ENCODE data around the gene SLC35F3. TPM values are rescaled to one million over a fixed set of nuclear protein-coding genes. Genes with fewer than 3 reads are reported as not detected.

Gene SLC35F3
- polyA plus RNA-seq, 1 donor (not counting 4 experiments of a cell fraction or from before 2014, with no cell fraction given): 13.8 TPM

DNA sequence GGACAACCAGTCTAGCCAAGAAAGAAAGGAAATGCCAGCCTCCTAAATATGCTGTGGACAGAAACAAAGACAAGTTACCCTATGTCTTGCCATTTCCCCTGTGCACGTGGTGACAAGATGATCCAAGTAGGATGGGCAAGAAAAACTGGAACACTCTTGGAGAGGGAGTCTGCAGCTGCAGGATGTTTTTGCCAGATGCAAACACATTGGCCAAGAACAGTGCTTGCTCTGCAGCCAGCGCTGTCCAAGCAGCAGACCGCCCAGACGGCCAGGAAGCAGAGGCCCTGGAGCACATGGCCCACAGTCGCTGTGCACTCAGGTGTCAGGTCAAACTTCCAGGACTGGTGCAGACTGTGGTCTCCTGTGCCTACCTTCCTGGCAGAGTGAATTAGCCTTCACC is 189.3 kb downstream of the SLC35F3 start:
- H3K36me3 ChIP-seq (ENCODE audit: control insufficient read depth in 2 of 2, extremely low read depth in 1 of 2, insufficient read depth in 2 of 2, low read length in 2 of 2): no peaks in the 10 kb centered on the region
- no peaks in the 10 kb centered on the region for H3K4me1 ChIP-seq (ENCODE audit: control insufficient read depth, extremely low read depth, insufficient read depth, low read length)
- H3K9ac ChIP-seq (ENCODE audit: control insufficient read depth, extremely low read depth, insufficient read depth, low read length): no peak overlapping the region
- no peak for TF ChIP-seq EZH2 (IDR thresholded peaks at IDR 0.05; ENCODE audit: low read length)
- TF ChIP-seq, protein P1, sequence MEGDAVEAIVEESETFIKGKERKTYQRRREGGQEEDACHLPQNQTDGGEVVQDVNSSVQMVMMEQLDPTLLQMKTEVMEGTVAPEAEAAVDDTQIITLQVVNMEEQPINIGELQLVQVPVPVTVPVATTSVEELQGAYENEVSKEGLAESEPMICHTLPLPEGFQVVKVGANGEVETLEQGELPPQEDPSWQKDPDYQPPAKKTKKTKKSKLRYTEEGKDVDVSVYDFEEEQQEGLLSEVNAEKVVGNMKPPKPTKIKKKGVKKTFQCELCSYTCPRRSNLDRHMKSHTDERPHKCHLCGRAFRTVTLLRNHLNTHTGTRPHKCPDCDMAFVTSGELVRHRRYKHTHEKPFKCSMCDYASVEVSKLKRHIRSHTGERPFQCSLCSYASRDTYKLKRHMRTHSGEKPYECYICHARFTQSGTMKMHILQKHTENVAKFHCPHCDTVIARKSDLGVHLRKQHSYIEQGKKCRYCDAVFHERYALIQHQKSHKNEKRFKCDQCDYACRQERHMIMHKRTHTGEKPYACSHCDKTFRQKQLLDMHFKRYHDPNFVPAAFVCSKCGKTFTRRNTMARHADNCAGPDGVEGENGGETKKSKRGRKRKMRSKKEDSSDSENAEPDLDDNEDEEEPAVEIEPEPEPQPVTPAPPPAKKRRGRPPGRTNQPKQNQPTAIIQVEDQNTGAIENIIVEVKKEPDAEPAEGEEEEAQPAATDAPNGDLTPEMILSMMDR (optimal IDR thresholded peaks at IDR 0.05 in 1 of 3, IDR thresholded peaks at IDR 0.05 in 1 of 3, conservative IDR thresholded peaks at IDR 0.05 in 1 of 3; ENCODE audit: extremely low read depth in 1 of 3, insufficient read depth in 2 of 3, low read length in 3 of 3): no peak
- H3K79me2 ChIP-seq (ENCODE audit: control insufficient read depth, insufficient read depth, low read length): peaks cover 10% of the 10 kb centered on the region
- FAIRE-seq (no peak), DNase-seq (ENCODE audit: low read depth, low spot score) (no peak)
- no peaks in the 10 kb centered on the region for H4K20me1 ChIP-seq (ENCODE audit: control insufficient read depth, extremely low read depth, insufficient read depth, low read length)
- H3K27ac ChIP-seq (ENCODE audit: control insufficient read depth, insufficient read depth, low read length): no peak overlapping the region
- dilution Hi-C loops (cut with MboI; ENCODE audit: extremely low pct_ligation_motif_present, low sequenced_read_pairs): no loop called here
- no peaks in the 10 kb centered on the region for H3K27me3 ChIP-seq (ENCODE audit: control insufficient read depth, extremely low read depth, insufficient read depth, low read length)
- H3K4me2 ChIP-seq (ENCODE audit: control insufficient read depth, extremely low read depth, insufficient read depth, low read depth, low read length): no peak overlapping the region
- no peak overlapping the region for H3K4me3 ChIP-seq (ENCODE audit: control insufficient read depth in 2 of 3, extremely low read depth in 1 of 3, insufficient read depth in 2 of 3, low read depth in 1 of 3, low read length in 3 of 3)
- no peaks in the 10 kb centered on the region for H3K9me3 ChIP-seq (ENCODE audit: control insufficient read depth, low read depth, low read length)
- H2AFZ ChIP-seq (ENCODE audit: control insufficient read depth, low read length): no peak overlapping the region
- H3K9me1 ChIP-seq (ENCODE audit: control insufficient read depth, extremely low read depth, insufficient read depth, low read length): no peaks in the 10 kb centered on the region

DNA sequence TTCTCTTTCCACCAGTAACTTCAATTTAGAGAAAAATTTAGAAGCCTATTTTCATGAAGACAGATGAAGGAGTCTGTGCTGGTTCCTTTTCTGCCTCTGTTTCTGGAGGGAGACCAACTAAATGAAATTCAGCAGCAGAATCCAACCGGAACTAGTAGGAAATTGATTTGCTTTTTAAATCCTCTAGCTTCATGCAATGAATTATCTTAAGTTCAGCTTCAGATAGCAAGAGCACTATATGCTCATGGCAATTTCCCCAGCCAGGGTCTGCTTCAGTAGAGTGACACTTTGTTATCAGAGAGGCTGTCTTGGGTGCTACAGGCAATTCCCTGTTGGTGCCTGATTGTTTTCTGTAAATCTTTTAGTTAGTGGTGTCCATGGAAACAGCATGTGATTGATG is 189.7 kb downstream of the SLC35F3 start:
- no peaks in the 10 kb centered on the region for H3K9me1 ChIP-seq (ENCODE audit: control insufficient read depth, extremely low read depth, insufficient read depth, low read length)
- H3K9me3 ChIP-seq (ENCODE audit: control insufficient read depth, low read depth, low read length): no peaks in the 10 kb centered on the region
- TF ChIP-seq, protein P1 (optimal IDR thresholded peaks at IDR 0.05 in 1 of 3, IDR thresholded peaks at IDR 0.05 in 1 of 3, conservative IDR thresholded peaks at IDR 0.05 in 1 of 3; ENCODE audit: extremely low read depth in 1 of 3, insufficient read depth in 2 of 3, low read length in 3 of 3): no peak
- no peak for TF ChIP-seq EZH2 (IDR thresholded peaks at IDR 0.05; ENCODE audit: low read length)
- DNase-seq (ENCODE audit: low read depth, low spot score) (no peak), FAIRE-seq (no peak)
- H4K20me1 ChIP-seq (ENCODE audit: control insufficient read depth, extremely low read depth, insufficient read depth, low read length): no peaks in the 10 kb centered on the region
- no peaks in the 10 kb centered on the region for H3K4me1 ChIP-seq (ENCODE audit: control insufficient read depth, extremely low read depth, insufficient read depth, low read length)
- H3K4me3 ChIP-seq (ENCODE audit: control insufficient read depth in 2 of 3, extremely low read depth in 1 of 3, insufficient read depth in 2 of 3, low read depth in 1 of 3, low read length in 3 of 3): no peak overlapping the region
- dilution Hi-C loops (cut with MboI; ENCODE audit: extremely low pct_ligation_motif_present, low sequenced_read_pairs): no loop called here
- H3K79me2 ChIP-seq (ENCODE audit: control insufficient read depth, insufficient read depth, low read length): peaks cover 10% of the 10 kb centered on the region
- no peak overlapping the region for H2AFZ ChIP-seq (ENCODE audit: control insufficient read depth, low read length)
- no peak overlapping the region for H3K4me2 ChIP-seq (ENCODE audit: control insufficient read depth, extremely low read depth, insufficient read depth, low read depth, low read length)
- no peak overlapping the region for H3K27ac ChIP-seq (ENCODE audit: control insufficient read depth, insufficient read depth, low read length)
- H3K36me3 ChIP-seq (ENCODE audit: control insufficient read depth in 2 of 2, extremely low read depth in 1 of 2, insufficient read depth in 2 of 2, low read length in 2 of 2): no peaks in the 10 kb centered on the region
- H3K9ac ChIP-seq (ENCODE audit: control insufficient read depth, extremely low read depth, insufficient read depth, low read length): no peak overlapping the region
- H3K27me3 ChIP-seq (ENCODE audit: control insufficient read depth, extremely low read depth, insufficient read depth, low read length): no peaks in the 10 kb centered on the region
